ENCODE measurements around the gene EID2B. TPM values are rescaled to one million over a fixed set of nuclear protein-coding genes. Genes with fewer than 3 reads are reported as not detected.

Gene EID2B
- polyA plus RNA-seq, 3 donors: 1.2 to 2.6 (median 2.4) TPM

DNA sequence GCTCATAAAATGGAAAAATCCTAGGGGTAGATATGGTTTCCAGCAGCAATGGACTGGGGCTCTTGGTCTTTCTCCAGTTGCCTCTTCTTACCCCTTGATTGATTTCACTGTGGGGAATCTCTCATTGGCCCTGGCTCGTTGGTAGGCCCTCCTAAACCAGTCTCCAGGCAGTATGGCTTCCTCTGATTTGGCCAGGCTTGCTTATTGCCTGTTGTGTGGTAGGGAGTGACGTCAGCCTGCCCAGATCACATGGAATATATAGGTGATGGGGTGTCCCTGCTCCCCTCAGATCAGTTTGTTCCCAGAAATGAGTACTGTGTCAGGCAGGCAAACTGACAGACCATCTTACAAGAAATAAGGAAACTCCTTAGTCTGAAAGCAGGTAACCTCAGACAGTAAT lies 23.4 kb downstream of the EID2B start:
- Histone ChIP-seq H3K4me3 (replicated peaks in 1 of 3; ENCODE audit: low read depth in 2 of 3, low read length in 3 of 3) (no peak overlapping the region), H3K36me3 (replicated peaks in 1 of 2; ENCODE audit: control insufficient read depth in 1 of 2, insufficient read depth in 2 of 2, low read length in 2 of 2) (no peaks in the 10 kb centered on the region), H3K4me1 (ENCODE audit: control insufficient read depth in 1 of 2, insufficient read depth in 2 of 2, low read length in 2 of 2) (peaks cover 7 to 10% of the 10 kb centered on the region in 2 donors), H4K20me1 (ENCODE audit: insufficient read depth, low read length) (no peaks in the 10 kb centered on the region), H3K9ac (ENCODE audit: insufficient read depth, low read length, poor library complexity, severe bottlenecking) (no peak overlapping the region), H3K79me2 (ENCODE audit: insufficient read depth, low read length) (no peaks in the 10 kb centered on the region), H3K27ac (ENCODE audit: low read depth in 1 of 2, low read length in 2 of 2) (no peak overlapping the region), H3K9me3 (replicated peaks in 1 of 2; ENCODE audit: control insufficient read depth in 1 of 2, insufficient read depth in 1 of 2, low read length in 2 of 2) (peaks cover 5 to 6% of the 10 kb centered on the region in 2 donors), H3K27me3 (ENCODE audit: control insufficient read depth in 2 of 2, insufficient read depth in 2 of 2, low read length in 2 of 2) (peaks cover 24 to 64% of the 10 kb centered on the region in 2 donors), H3K4me2 (replicated peaks; ENCODE audit: extremely low read depth, low read length, poor library complexity, severe bottlenecking) (no peak overlapping the region), H2AFZ (ENCODE audit: insufficient read depth, low read depth, low read length, poor library complexity, severe bottlenecking) (no peak overlapping the region)
- Mint-ChIP-seq H3K27me3 (ENCODE audit: low read depth in 3 of 3) (peaks cover 58 to 85% (median 72%) of the 10 kb centered on the region in 3 donors), H3K9me3 (peaks cover 0 to 24% (median 13%) of the 10 kb centered on the region in 7 donors), H3K27ac (no peak overlapping the region), H3K4me3 (peak overlapping the region in 1 of 2 donors; percentile 54), H3K36me3 (peaks cover 0 to 5% of the 10 kb centered on the region in 2 donors), H3K4me1 (peaks cover 8% of the 10 kb centered on the region)
- WGBS (ENCODE audit: insufficient coverage): no CpG with 5 or more reads among the region's 2 CpGs
- DNase-seq: no peak
- intact Hi-C loops (cut with micrococcal nuclease): no loop called here
- no peak for TF ChIP-seq CTCF (IDR thresholded peaks at IDR 0.05)

DNA sequence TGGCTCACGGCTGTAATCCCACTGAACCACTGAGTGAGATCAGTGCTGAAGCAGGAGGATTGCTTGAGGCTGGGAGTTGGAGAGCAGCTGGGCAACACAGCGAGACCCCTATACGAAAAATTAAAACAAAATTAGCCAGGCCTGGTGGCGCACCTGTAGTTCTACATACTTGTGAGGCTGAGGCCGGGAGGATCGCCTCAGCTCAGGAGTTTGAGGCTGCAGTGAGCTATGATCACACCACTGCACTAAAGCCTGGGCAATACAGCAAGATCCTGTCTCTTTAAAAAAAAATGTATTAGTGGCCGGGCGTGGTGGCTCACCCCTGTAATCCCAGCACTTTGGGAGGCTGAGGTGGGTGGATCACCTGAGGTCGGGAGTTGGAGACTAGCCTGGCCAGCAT lies 24.0 kb downstream of the EID2B start:
- no peak for DNase-seq
- 96% methylated on average over 6 of the region's 9 CpGs for WGBS (ENCODE audit: insufficient coverage)
- Histone ChIP-seq H3K9me3 (replicated peaks in 1 of 2; ENCODE audit: control insufficient read depth in 1 of 2, insufficient read depth in 1 of 2, low read length in 2 of 2) (peaks cover under 1 to 5% of the 10 kb centered on the region in 2 donors), H3K79me2 (ENCODE audit: insufficient read depth, low read length) (no peaks in the 10 kb centered on the region), H3K4me1 (ENCODE audit: control insufficient read depth in 1 of 2, insufficient read depth in 2 of 2, low read length in 2 of 2) (peaks cover 7 to 10% of the 10 kb centered on the region in 2 donors), H3K4me3 (replicated peaks in 1 of 3; ENCODE audit: low read depth in 2 of 3, low read length in 3 of 3) (no peak overlapping the region), H2AFZ (ENCODE audit: insufficient read depth, low read depth, low read length, poor library complexity, severe bottlenecking) (no peak overlapping the region), H3K4me2 (replicated peaks; ENCODE audit: extremely low read depth, low read length, poor library complexity, severe bottlenecking) (no peak overlapping the region), H3K9ac (ENCODE audit: insufficient read depth, low read length, poor library complexity, severe bottlenecking) (no peak overlapping the region), H3K27me3 (ENCODE audit: control insufficient read depth in 2 of 2, insufficient read depth in 2 of 2, low read length in 2 of 2) (peaks cover 18 to 60% of the 10 kb centered on the region in 2 donors), H4K20me1 (ENCODE audit: insufficient read depth, low read length) (no peaks in the 10 kb centered on the region), H3K36me3 (replicated peaks in 1 of 2; ENCODE audit: control insufficient read depth in 1 of 2, insufficient read depth in 2 of 2, low read length in 2 of 2) (no peaks in the 10 kb centered on the region), H3K27ac (ENCODE audit: low read depth in 1 of 2, low read length in 2 of 2) (no peak overlapping the region)
- H3K4me3 Mint-ChIP-seq: peak overlapping the region in 1 of 2 donors; percentile 54
- H3K27ac Mint-ChIP-seq: no peak overlapping the region
- peaks cover 0 to 24% (median 13%) of the 10 kb centered on the region in 7 donors for H3K9me3 Mint-ChIP-seq
- TF ChIP-seq CTCF (IDR thresholded peaks at IDR 0.05): no peak
- peaks cover 8% of the 10 kb centered on the region for H3K4me1 Mint-ChIP-seq
- intact Hi-C loops (cut with micrococcal nuclease): no loop called here
- peaks cover 55 to 82% (median 70%) of the 10 kb centered on the region in 3 donors for H3K27me3 Mint-ChIP-seq (ENCODE audit: low read depth in 3 of 3)
- peaks cover 0 to 5% of the 10 kb centered on the region in 2 donors for H3K36me3 Mint-ChIP-seq

Measured in CD14-positive monocyte (primary cell).